ENCODE results near the gene ZNF837. TPM values are rescaled to one million over a fixed set of nuclear protein-coding genes. Genes with fewer than 3 reads are reported as not detected.
A peak's percentile ranks its signal among the peaks of the same experiment; 100 is the strongest.

The ZNF837 gene
- total and polyA plus RNA-seq, 2 of the 4 experiments (the other 2 are of a cell fraction) = 0.54 to 1.2 TPM

DNA sequence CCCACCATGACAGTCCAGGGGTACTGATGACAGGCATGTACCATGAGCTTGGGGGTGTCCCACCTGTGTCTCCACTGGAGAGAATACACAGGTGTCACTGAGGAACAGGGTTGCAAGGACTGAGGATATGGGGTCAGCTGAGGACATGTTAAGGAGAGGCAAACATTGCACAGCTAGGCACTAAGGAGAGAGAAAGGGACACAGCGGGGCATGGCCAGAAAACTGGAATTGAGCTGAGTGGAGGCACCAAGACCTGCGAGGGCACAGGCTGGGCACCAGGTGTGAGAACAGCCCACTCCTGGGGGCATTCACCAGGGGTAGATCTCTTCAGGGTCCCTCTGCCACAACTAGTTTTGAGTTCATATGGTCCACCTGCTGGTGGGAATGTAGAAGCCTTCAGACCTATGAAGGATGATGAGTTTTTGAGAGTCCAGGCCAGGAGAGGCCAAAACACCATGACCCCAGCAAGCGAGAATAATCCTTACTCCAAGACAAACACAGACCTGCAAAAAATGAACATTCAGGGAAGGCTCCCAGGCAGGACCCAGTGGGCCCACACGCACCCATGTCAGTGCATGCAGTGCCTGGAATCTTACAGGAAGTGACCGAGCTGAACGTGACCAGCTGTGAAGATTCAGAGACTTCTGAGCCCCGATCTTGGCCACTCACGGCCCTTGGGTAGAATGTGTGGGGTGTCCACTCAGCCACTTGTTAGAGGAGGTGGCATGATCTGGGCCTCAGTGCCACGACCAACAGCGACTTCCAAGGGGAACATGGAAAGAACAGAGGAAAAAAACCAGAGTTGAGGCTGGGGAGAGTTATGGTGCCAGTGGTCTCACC lies 26.2 kb upstream of the ZNF837 start:
- Histone ChIP-seq H2BK20ac (ENCODE audit: low read depth, low read length) (no peak overlapping the region), H3K9me3 (ENCODE audit: control insufficient read depth, insufficient read depth, low read length) (no peaks in the 10 kb centered on the region), H3K79me1 (ENCODE audit: low read depth in 1 of 2, low read length in 2 of 2) (peaks cover 26 to 43% of the 10 kb centered on the region in 2 experiments), H4K5ac (ENCODE audit: low read depth, low read length) (no peak overlapping the region), H3K4me3 (ENCODE audit: insufficient read depth, low read depth, low read length) (peak overlapping the region; percentile 95; the same call in 1 of the 2 replicates), H3K27ac (ENCODE audit: insufficient read depth, low read length) (no peak overlapping the region; the same call in 1 of the 2 replicates), H2AK9ac (replicated peaks; ENCODE audit: low read depth, low read length, poor library complexity) (peak overlapping the region; percentile 82), H3K36me3 (ENCODE audit: control insufficient read depth, insufficient read depth, low read length) (no peaks in the 10 kb centered on the region), H4K8ac (ENCODE audit: low read depth in 2 of 2, low read length in 2 of 2) (peak overlapping the region in 1 of 2 experiments; percentile 96; a peak in 2 of 4 replicates), H3K9ac (ENCODE audit: low read depth, low read length) (peak overlapping the region; percentile 96), H3K4ac (ENCODE audit: low read depth, low read length) (peak overlapping the region; percentile 86; the same call in 1 of the 2 replicates), H3K23ac (ENCODE audit: low read depth, low read length) (peak overlapping the region; percentile 63), H3K4me2 (ENCODE audit: low read depth, low read length) (peak overlapping the region; percentile 98), H3K18ac (ENCODE audit: low read depth, low read length) (no peak overlapping the region), H2BK120ac (ENCODE audit: low read depth, low read length) (no peak overlapping the region), H3K4me1 (ENCODE audit: control insufficient read depth, insufficient read depth, low read length) (peaks cover 13% of the 10 kb centered on the region), H2AK5ac (ENCODE audit: low read depth, low read length) (peak overlapping the region; percentile 88), H4K20me1 (ENCODE audit: insufficient read depth, low read length) (peaks cover 12% of the 10 kb centered on the region), H3K14ac (replicated peaks; ENCODE audit: low read depth, low read length) (no peak overlapping the region; the same call in 1 of the 2 replicates), H3K56ac (ENCODE audit: extremely low read depth, insufficient read depth, low read length) (no peak overlapping the region), H3K27me3 (ENCODE audit: control insufficient read depth, insufficient read depth, low read length) (no peaks in the 10 kb centered on the region), H2BK15ac (ENCODE audit: low read depth, low read length) (no peak overlapping the region), H2BK5ac (ENCODE audit: low read depth, low read length, poor library complexity, severe bottlenecking) (peak overlapping the region; percentile 31), H2AFZ (replicated peaks; ENCODE audit: low read length, poor library complexity) (peak overlapping the region; percentile 91), H4K91ac (ENCODE audit: insufficient read depth, low read depth, low read length) (no peak overlapping the region), H3K9me1 (ENCODE audit: insufficient read depth, low read length) (peaks cover 21% of the 10 kb centered on the region)
- intact Hi-C loops (cut with micrococcal nuclease) (no loop called here), dilution Hi-C loops (cut with HindIII; ENCODE audit: low sequenced_read_pairs, unreplicated experiment) (no loop called here), in situ Hi-C loops (cut with MboI; ENCODE audit: low sequenced_read_pairs) (no loop called here)
- ATAC-seq (ENCODE audit: low read depth) (no peak), DNase-seq (no peak)
- TF ChIP-seq SMC3 (IDR thresholded peaks at IDR 0.05; ENCODE audit: low read depth, low read length) = no peak
- TF ChIP-seq, protein P1, sequence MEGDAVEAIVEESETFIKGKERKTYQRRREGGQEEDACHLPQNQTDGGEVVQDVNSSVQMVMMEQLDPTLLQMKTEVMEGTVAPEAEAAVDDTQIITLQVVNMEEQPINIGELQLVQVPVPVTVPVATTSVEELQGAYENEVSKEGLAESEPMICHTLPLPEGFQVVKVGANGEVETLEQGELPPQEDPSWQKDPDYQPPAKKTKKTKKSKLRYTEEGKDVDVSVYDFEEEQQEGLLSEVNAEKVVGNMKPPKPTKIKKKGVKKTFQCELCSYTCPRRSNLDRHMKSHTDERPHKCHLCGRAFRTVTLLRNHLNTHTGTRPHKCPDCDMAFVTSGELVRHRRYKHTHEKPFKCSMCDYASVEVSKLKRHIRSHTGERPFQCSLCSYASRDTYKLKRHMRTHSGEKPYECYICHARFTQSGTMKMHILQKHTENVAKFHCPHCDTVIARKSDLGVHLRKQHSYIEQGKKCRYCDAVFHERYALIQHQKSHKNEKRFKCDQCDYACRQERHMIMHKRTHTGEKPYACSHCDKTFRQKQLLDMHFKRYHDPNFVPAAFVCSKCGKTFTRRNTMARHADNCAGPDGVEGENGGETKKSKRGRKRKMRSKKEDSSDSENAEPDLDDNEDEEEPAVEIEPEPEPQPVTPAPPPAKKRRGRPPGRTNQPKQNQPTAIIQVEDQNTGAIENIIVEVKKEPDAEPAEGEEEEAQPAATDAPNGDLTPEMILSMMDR (conservative IDR thresholded peaks at IDR 0.05; ENCODE audit: low read depth, low read length) = peak; percentile 39
- no peak for TF ChIP-seq MAFK (IDR thresholded peaks at IDR 0.05; ENCODE audit: low read depth, low read length)
- no peak for TF ChIP-seq CEBPB (IDR thresholded peaks at IDR 0.05; ENCODE audit: low read depth, low read length)
- TF ChIP-seq MAZ (IDR thresholded peaks at IDR 0.05; ENCODE audit: borderline replicate concordance, low read depth, low read length) = no peak
- CTCF ChIA-PET = no interaction called here
- WGBS, 2 experiments (ENCODE audit: extremely low coverage in 2 of 2, insufficient read length in 1 of 2) = 40% methylated on average over 2 of the region's 10 CpGs; no CpG with 5 or more reads in 1 of the 2 experiments
- TSS peak; percentile 43 for BruUV-seq (replicated peaks)
- POLR2A ChIA-PET (ENCODE audit: unreplicated experiment) = no interaction called here

Measured in IMR-90 (cell line).